Measurements from ENCODE around the gene RERE. TPM values are rescaled to one million over a fixed set of nuclear protein-coding genes. Genes with fewer than 3 reads are reported as not detected.

RERE gene
- total RNA-seq, 1 experiment from 2014 or later = 217 TPM

DNA sequence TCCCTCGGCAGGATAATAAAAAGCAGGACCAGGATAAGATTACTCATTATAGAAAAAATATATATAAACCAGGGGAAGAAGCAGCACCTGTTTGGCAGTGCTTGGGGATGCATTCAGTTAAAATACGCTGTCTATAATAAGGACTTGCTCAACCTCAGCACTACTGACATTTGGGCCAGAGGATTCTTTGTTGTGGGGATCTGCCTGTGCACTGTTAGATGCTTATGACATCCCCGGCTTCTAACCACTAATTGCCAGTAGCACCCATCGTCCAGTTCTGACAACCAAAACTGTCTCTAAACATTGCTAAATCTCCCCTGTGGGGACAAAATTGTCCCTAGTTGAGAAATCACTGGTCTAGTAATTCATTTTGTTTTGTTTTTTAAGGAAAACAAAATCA, 257.4 kb downstream of the RERE start:
- CTCF ChIA-PET = interaction anchor here (1.5 kb wide), 1 partner anchor 8 kb away, joined by 5 read pairs; no protein-coding TSS in a partner anchor
- TF ChIP-seq SIN3A (IDR thresholded peaks at IDR 0.05; ENCODE audit: borderline replicate concordance, insufficient read depth, low read depth, low read length) (no peak), CTCF (IDR thresholded peaks at IDR 0.05) (no peak), POLR2AphosphoS5 (IDR thresholded peaks at IDR 0.05; ENCODE audit: low read depth, low read length) (no peak), TCF7L2 (IDR thresholded peaks at IDR 0.05; ENCODE audit: low read depth, low read length) (no peak), REST (IDR thresholded peaks at IDR 0.05; ENCODE audit: insufficient read depth in 1 of 2, low read depth in 2 of 2, low read length in 1 of 2) (no peak)
- Histone ChIP-seq H3K9me3 (ENCODE audit: control insufficient read depth, insufficient read depth, low read depth, low read length) (no peaks in the 10 kb centered on the region), H3K27me3 (ENCODE audit: control insufficient read depth, insufficient read depth, low read length) (no peaks in the 10 kb centered on the region), H3K4me3 (ENCODE audit: low read depth in 2 of 2, low read length in 2 of 2) (no peak overlapping the region), H3K36me3 (ENCODE audit: control insufficient read depth, insufficient read depth, low read length) (no peaks in the 10 kb centered on the region), H3K4me1 (ENCODE audit: control insufficient read depth, insufficient read depth, low read length) (peaks cover 53% of the 10 kb centered on the region), H3K27ac (ENCODE audit: low read length) (no peak overlapping the region)
- POLR2A ChIA-PET = no interaction called here
- in situ Hi-C loops (cut with HindIII; ENCODE audit: low pct_unique_long_range_greater_than_20kb, low sequenced_read_pairs) = no loop called here
- BruUV-seq (replicated peaks) = no TSS peak
- no peak for ATAC-seq
- no peak for DNase-seq (ENCODE audit: low read depth, low spot score)
- intact Hi-C loops (cut with micrococcal nuclease; ENCODE audit: unreplicated experiment) = loop anchor here (2.0 kb wide), 1 partner anchor 111 kb away; no protein-coding TSS in a partner anchor

GRCh38 chr1:8555582-8555981, 261.9 kb downstream of the RERE start:
- TF ChIP-seq TCF7L2 (IDR thresholded peaks at IDR 0.05; ENCODE audit: low read depth, low read length) (no peak), POLR2AphosphoS5 (IDR thresholded peaks at IDR 0.05; ENCODE audit: low read depth, low read length) (no peak), SIN3A (IDR thresholded peaks at IDR 0.05; ENCODE audit: borderline replicate concordance, insufficient read depth, low read depth, low read length) (no peak), REST (IDR thresholded peaks at IDR 0.05; ENCODE audit: insufficient read depth in 1 of 2, low read depth in 2 of 2, low read length in 1 of 2) (no peak), CTCF (IDR thresholded peaks at IDR 0.05) (no peak)
- DNase-seq (ENCODE audit: low read depth, low spot score) (no peak), ATAC-seq (no peak)
- CTCF ChIA-PET = no interaction called here
- POLR2A ChIA-PET = interaction anchor here (0.6 to 1.2 kb wide), 2 partner anchors 44 to 302 kb away, joined by 3 to 4 read pairs; no protein-coding TSS in a partner anchor
- peaks cover 14% of the 10 kb centered on the region for H3K4me1 ChIP-seq (ENCODE audit: control insufficient read depth, insufficient read depth, low read length)
- H3K27me3 ChIP-seq (ENCODE audit: control insufficient read depth, insufficient read depth, low read length) = no peaks in the 10 kb centered on the region
- no peak overlapping the region for H3K4me3 ChIP-seq (ENCODE audit: low read depth in 2 of 2, low read length in 2 of 2)
- BruUV-seq (replicated peaks) = TSS peak; percentile 29
- H3K36me3 ChIP-seq (ENCODE audit: control insufficient read depth, insufficient read depth, low read length) = no peaks in the 10 kb centered on the region
- intact Hi-C loops (cut with micrococcal nuclease; ENCODE audit: unreplicated experiment) = no loop called here
- H3K27ac ChIP-seq (ENCODE audit: low read length) = no peak overlapping the region
- in situ Hi-C loops (cut with HindIII; ENCODE audit: low pct_unique_long_range_greater_than_20kb, low sequenced_read_pairs) = no loop called here
- no peaks in the 10 kb centered on the region for H3K9me3 ChIP-seq (ENCODE audit: control insufficient read depth, insufficient read depth, low read depth, low read length)

Measured in Panc1 (cell line).